Astrocyte (in vitro differentiated cells and primary cell): ENCODE data around the gene PHF19. TPM values are rescaled to one million over a fixed set of nuclear protein-coding genes. Genes with fewer than 3 reads are reported as not detected.
A peak's percentile ranks its signal among the peaks of the same experiment; 100 is the strongest.

Experiments
- DNase-seq: peaks from one replicate; pipeline ENCODE4 v3.0.0-alpha.2; 2010; ENCODE audit warnings: low read depth
- FAIRE-seq: peaks from 2 replicates; lab custom pipeline; 2011; peaks lifted over from hg19 to GRCh38; lab: Jason Lieb, UNC
- H2AFZ ChIP-seq: 2 replicates; pipeline ENCODE4 v1.6.0; 2012; ENCODE audit warnings: low read depth, low read length, inconsistent platforms
- H3K27ac ChIP-seq: 2 replicates; pipeline ENCODE4 v1.5.1; 2011; ENCODE audit warnings: low read depth, low read length, inconsistent platforms
- H3K27me3 ChIP-seq: 2 replicates; pipeline ENCODE4 v1.6.0; 2011; ENCODE audit warnings: low read length, inconsistent platforms; ENCODE audit not compliant: insufficient read depth
- H3K36me3 ChIP-seq: 2 replicates; pipeline ENCODE4 v1.5.1; 2011; ENCODE audit warnings: low read length, inconsistent platforms; ENCODE audit not compliant: insufficient read depth
- H3K4me1 ChIP-seq: 2 replicates; pipeline ENCODE4 v1.5.1; 2011; ENCODE audit warnings: low read length, inconsistent platforms; ENCODE audit not compliant: insufficient read depth
- H3K4me2 ChIP-seq: 2 replicates; pipeline ENCODE4 v1.6.0; 2012; ENCODE audit warnings: low read length, inconsistent platforms
- H3K4me3 ChIP-seq: 2 replicates; pipeline ENCODE4 v1.5.1; 2011; ENCODE audit warnings: low read depth, mild to moderate bottlenecking, low read length, inconsistent platforms; ENCODE audit not compliant: insufficient read depth
- H3K79me2 ChIP-seq: 2 replicates; pipeline ENCODE4 v1.6.0; 2012; ENCODE audit warnings: mild to moderate bottlenecking, low read length, inconsistent platforms; ENCODE audit not compliant: insufficient read depth
- H3K9ac ChIP-seq: 2 replicates; pipeline ENCODE4 v1.6.0; 2012; ENCODE audit warnings: mild to moderate bottlenecking, low read length, inconsistent platforms
- H3K9me3 ChIP-seq: 2 replicates; pipeline ENCODE4 v1.5.1; 2012; ENCODE audit warnings: low read depth, mild to moderate bottlenecking, low read length, inconsistent platforms; ENCODE audit not compliant: insufficient read depth
- H4K20me1 ChIP-seq: 2 replicates; pipeline ENCODE4 v1.6.0; 2012; ENCODE audit warnings: low read length, inconsistent platforms; ENCODE audit not compliant: insufficient read depth
- H3K27ac Mint-ChIP-seq: one replicate; pipeline ENCODE4 v1.8.0; 2021; ENCODE audit warnings: mild to moderate bottlenecking, mixed read lengths; ENCODE audit not compliant: unreplicated experiment
- H3K27me3 Mint-ChIP-seq: one replicate; pipeline ENCODE4 v1.8.0; 2021; ENCODE audit warnings: low read depth, mixed read lengths; ENCODE audit not compliant: unreplicated experiment
- H3K36me3 Mint-ChIP-seq: one replicate; pipeline ENCODE4 v1.8.0; 2021; ENCODE audit warnings: low read depth, mixed read lengths; ENCODE audit not compliant: unreplicated experiment
- H3K4me1 Mint-ChIP-seq: one replicate; pipeline ENCODE4 v1.8.0; 2021; ENCODE audit warnings: low read depth, mixed read lengths; ENCODE audit not compliant: unreplicated experiment
- H3K4me3 Mint-ChIP-seq: one replicate; pipeline ENCODE4 v1.8.0; 2021; ENCODE audit warnings: mild to moderate bottlenecking, moderate library complexity, mixed read lengths; ENCODE audit not compliant: unreplicated experiment
- H3K9me3 Mint-ChIP-seq: one replicate; pipeline ENCODE4 v1.8.0; 2021; ENCODE audit warnings: mild to moderate bottlenecking, mixed read lengths; ENCODE audit not compliant: unreplicated experiment
- CTCF ChIP-seq: IDR thresholded peaks from 2 replicates; pipeline ENCODE4 v1.5.1; 2011; ENCODE audit warnings: low read depth, mild to moderate bottlenecking, inconsistent platforms, low read length, moderate library complexity; ENCODE audit not compliant: insufficient read depth
- EZH2 ChIP-seq: IDR thresholded peaks from 2 replicates; pipeline ENCODE4 v1.6.1; 2012; ENCODE audit warnings: mild to moderate bottlenecking, low read length, inconsistent platforms; ENCODE audit not compliant: insufficient read depth
- total RNA-seq: library from RNA; stranded (reverse); gene quantifications from 2 replicates; pipeline ENCODE4 v1.2.1, GENCODE V29; 2021

PHF19 gene
- total RNA-seq, 1 donor from 2014 or later = 19.5 TPM

GRCh38 chr9:120885958-120886357 lies 9.0 kb upstream of the PHF19 start:
- no peak for DNase-seq
- H3K9me3 ChIP-seq = no peaks in the 10 kb centered on the region

GRCh38 chr9:120885457-120885856 lies 8.5 kb upstream of the PHF19 start:
- H2AFZ ChIP-seq = no peak overlapping the region
- DNase-seq = no peak
- no peaks in the 10 kb centered on the region for H3K79me2 ChIP-seq
- FAIRE-seq = no peak
- H3K27ac ChIP-seq = no peak overlapping the region
- Mint-ChIP-seq H3K9me3 (no peaks in the 10 kb centered on the region), H3K4me3 (no peak overlapping the region), H3K4me1 (peaks cover 15% of the 10 kb centered on the region), H3K27me3 (peaks cover 2% of the 10 kb centered on the region), H3K27ac (no peak overlapping the region), H3K36me3 (no peaks in the 10 kb centered on the region)
- TF ChIP-seq EZH2 (no peak), CTCF (no peak)
- H3K27me3 ChIP-seq = peaks cover 9% of the 10 kb centered on the region
- H3K4me2 ChIP-seq = no peak overlapping the region
- no peaks in the 10 kb centered on the region for H4K20me1 ChIP-seq
- H3K9ac ChIP-seq = no peak overlapping the region
- H3K4me3 ChIP-seq = no peak overlapping the region
- peaks cover 10% of the 10 kb centered on the region for H3K4me1 ChIP-seq
- no peaks in the 10 kb centered on the region for H3K9me3 ChIP-seq
- no peaks in the 10 kb centered on the region for H3K36me3 ChIP-seq

More at GRCh38 chr9:120885958-120886357, 9.0 kb upstream of the PHF19 start:
- Histone ChIP-seq H2AFZ (no peak overlapping the region), H3K9ac (no peak overlapping the region), H3K27ac (no peak overlapping the region), H3K36me3 (no peaks in the 10 kb centered on the region), H4K20me1 (no peaks in the 10 kb centered on the region), H3K79me2 (no peaks in the 10 kb centered on the region), H3K4me2 (peak overlapping the region; percentile 47), H3K4me1 (peaks cover 10% of the 10 kb centered on the region), H3K4me3 (no peak overlapping the region), H3K27me3 (peaks cover 9% of the 10 kb centered on the region)
- peak overlapping the region; percentile 3 for H3K4me3 Mint-ChIP-seq
- H3K9me3 Mint-ChIP-seq = no peaks in the 10 kb centered on the region
- H3K27ac Mint-ChIP-seq = peak overlapping the region; percentile 9
- H3K27me3 Mint-ChIP-seq = peaks cover 2% of the 10 kb centered on the region
- H3K4me1 Mint-ChIP-seq = peaks cover 15% of the 10 kb centered on the region
- TF ChIP-seq EZH2 (no peak), CTCF (no peak)
- no peak for FAIRE-seq
- no peaks in the 10 kb centered on the region for H3K36me3 Mint-ChIP-seq

GRCh38 chr9:120883608-120883996 lies 6.6 kb upstream of the PHF19 start:
- H3K4me3 ChIP-seq = no peak overlapping the region
- H3K27me3 Mint-ChIP-seq = peaks cover 4% of the 10 kb centered on the region
- no peak overlapping the region for H3K27ac Mint-ChIP-seq
- H3K9ac ChIP-seq = no peak overlapping the region
- H3K36me3 ChIP-seq = no peaks in the 10 kb centered on the region
- no peak for TF ChIP-seq EZH2
- TF ChIP-seq CTCF = no peak
- H2AFZ ChIP-seq = no peak overlapping the region
- no peak for DNase-seq
- no peaks in the 10 kb centered on the region for H3K9me3 Mint-ChIP-seq
- no peaks in the 10 kb centered on the region for H3K36me3 Mint-ChIP-seq
- H3K9me3 ChIP-seq = no peaks in the 10 kb centered on the region
- H3K4me1 ChIP-seq = peaks cover 10% of the 10 kb centered on the region
- peaks cover 15% of the 10 kb centered on the region for H3K4me1 Mint-ChIP-seq
- no peak overlapping the region for H3K27ac ChIP-seq
- no peaks in the 10 kb centered on the region for H4K20me1 ChIP-seq
- no peak for FAIRE-seq
- peaks cover 7% of the 10 kb centered on the region for H3K27me3 ChIP-seq
- H3K79me2 ChIP-seq = no peaks in the 10 kb centered on the region
- H3K4me2 ChIP-seq = no peak overlapping the region
- no peak overlapping the region for H3K4me3 Mint-ChIP-seq
